Uterus (tissue), 2 donors: ENCODE data around the gene SELPLG.

Source experiments
- CTCF ChIP-seq, 4 experiments: fragments of 200-600 bp in 2 of 4; fragments of 450-650 bp in 2 of 4; sonication (generic) in 2 of 4; IDR thresholded peaks; one replicate each; pipeline ENCODE4 v1.5.1; 2016 to 2019; ENCODE audit warnings: antibody characterized with exemption in 4 of 4, mild to moderate bottlenecking in 2 of 4, moderate library complexity in 1 of 4
- POLR2A ChIP-seq, 2 donors: fragments of 450-650 bp; IDR thresholded peaks; one replicate each; pipeline ENCODE4 v1.6.1; 2016; ENCODE audit warnings: antibody characterized with exemption in 2 of 2, mild to moderate bottlenecking in 1 of 2, moderate library complexity in 1 of 2

- TF ChIP-seq POLR2A (IDR thresholded peaks at IDR 0.05), result no peak
- no peak for TF ChIP-seq CTCF (IDR thresholded peaks at IDR 0.05)
These were observed 3.7 kb upstream of the SELPLG start for GRCh38 chr12:108637222-108637971.
